ENCODE data around the gene CNTN4.

Gene CNTN4

DNA sequence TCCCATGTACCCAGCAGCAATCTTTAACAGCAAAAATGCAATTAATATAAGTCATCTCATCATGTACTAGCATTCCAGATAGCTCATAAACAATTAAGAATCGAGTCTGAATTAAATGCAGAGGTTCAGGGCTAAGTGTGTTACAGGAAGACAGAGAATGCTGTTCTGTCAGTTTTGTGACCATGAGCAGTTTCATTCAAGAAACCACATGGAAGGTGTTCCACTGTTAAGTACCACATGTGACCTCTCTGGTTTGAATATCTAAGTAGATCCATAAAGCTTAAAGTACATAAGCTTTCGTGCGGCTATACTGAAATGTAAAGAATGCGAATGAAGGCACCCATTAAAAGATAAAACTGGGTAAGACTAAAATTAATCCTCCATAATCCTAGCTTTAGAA, 739.2 kb downstream of the CNTN4 start:
- Histone ChIP-seq H3K27ac (ENCODE audit: low read depth, low read length, poor library complexity, severe bottlenecking) (no peak overlapping the region), H3K27me3 (ENCODE audit: insufficient read depth, low read length) (no peaks in the 10 kb centered on the region), H3F3A (ENCODE audit: insufficient read depth, low read length) (no peaks in the 10 kb centered on the region), H4K20me1 (ENCODE audit: insufficient read depth, low read length) (no peaks in the 10 kb centered on the region), H3K9me2 (ENCODE audit: low read depth, low read length) (no peaks in the 10 kb centered on the region), H2AFZ (ENCODE audit: low read length) (no peak overlapping the region), H3K36me3 (ENCODE audit: insufficient read depth, low read length) (no peaks in the 10 kb centered on the region), H3K9ac (ENCODE audit: low read length) (no peak overlapping the region), H3K4me1 (ENCODE audit: insufficient read depth, low read length, severe bottlenecking) (no peaks in the 10 kb centered on the region), H3K9me3 (ENCODE audit: low read length) (no peaks in the 10 kb centered on the region), H3K79me2 (ENCODE audit: insufficient read depth, low read length) (no peaks in the 10 kb centered on the region), H3K4me2 (ENCODE audit: low read length) (no peak overlapping the region), H3K4me3 (ENCODE audit: low read depth, low read length, poor library complexity, severe bottlenecking) (no peak overlapping the region)
- TF ChIP-seq EZH2 (IDR thresholded peaks at IDR 0.05; ENCODE audit: borderline replicate concordance, low read length), result no peak
- TF ChIP-seq, protein P1, sequence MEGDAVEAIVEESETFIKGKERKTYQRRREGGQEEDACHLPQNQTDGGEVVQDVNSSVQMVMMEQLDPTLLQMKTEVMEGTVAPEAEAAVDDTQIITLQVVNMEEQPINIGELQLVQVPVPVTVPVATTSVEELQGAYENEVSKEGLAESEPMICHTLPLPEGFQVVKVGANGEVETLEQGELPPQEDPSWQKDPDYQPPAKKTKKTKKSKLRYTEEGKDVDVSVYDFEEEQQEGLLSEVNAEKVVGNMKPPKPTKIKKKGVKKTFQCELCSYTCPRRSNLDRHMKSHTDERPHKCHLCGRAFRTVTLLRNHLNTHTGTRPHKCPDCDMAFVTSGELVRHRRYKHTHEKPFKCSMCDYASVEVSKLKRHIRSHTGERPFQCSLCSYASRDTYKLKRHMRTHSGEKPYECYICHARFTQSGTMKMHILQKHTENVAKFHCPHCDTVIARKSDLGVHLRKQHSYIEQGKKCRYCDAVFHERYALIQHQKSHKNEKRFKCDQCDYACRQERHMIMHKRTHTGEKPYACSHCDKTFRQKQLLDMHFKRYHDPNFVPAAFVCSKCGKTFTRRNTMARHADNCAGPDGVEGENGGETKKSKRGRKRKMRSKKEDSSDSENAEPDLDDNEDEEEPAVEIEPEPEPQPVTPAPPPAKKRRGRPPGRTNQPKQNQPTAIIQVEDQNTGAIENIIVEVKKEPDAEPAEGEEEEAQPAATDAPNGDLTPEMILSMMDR (IDR thresholded peaks at IDR 0.05; ENCODE audit: low read length), result no peak

DNA sequence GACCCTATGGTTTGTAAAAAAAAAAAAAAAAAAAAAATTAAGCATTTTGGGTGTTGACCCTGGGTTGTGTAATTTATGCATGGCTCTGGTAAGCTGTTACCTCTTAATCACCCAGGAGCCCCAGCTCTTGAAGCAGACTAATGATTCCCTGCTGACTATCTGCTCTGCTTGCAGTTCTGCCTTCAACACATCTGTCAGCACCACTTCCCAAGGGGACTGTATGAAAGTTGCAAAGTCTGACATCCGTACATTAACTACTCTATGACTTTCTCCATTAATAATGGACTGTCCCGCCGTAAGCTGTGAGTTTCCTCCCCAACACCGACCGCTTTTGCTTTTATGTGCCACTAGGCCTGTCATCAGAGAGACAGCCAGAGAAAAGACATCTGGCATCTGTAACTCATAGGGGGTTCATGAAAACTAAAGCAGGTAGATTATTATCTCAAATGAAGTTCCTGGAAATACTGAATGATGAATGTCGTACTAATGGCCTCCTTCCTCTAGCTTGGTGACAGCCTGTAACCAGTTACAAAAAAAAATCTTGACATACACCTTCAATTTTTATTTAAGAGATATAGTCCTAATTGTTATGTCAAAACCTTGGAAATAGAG, 740.0 kb downstream of the CNTN4 start:
- Histone ChIP-seq H3K27ac (ENCODE audit: low read depth, low read length, poor library complexity, severe bottlenecking) (no peak overlapping the region), H4K20me1 (ENCODE audit: insufficient read depth, low read length) (no peaks in the 10 kb centered on the region), H3K27me3 (ENCODE audit: insufficient read depth, low read length) (no peaks in the 10 kb centered on the region), H2AFZ (ENCODE audit: low read length) (no peak overlapping the region), H3K9me3 (ENCODE audit: low read length) (no peaks in the 10 kb centered on the region), H3K9me2 (ENCODE audit: low read depth, low read length) (no peaks in the 10 kb centered on the region), H3K4me1 (ENCODE audit: insufficient read depth, low read length, severe bottlenecking) (no peaks in the 10 kb centered on the region), H3K36me3 (ENCODE audit: insufficient read depth, low read length) (no peaks in the 10 kb centered on the region), H3F3A (ENCODE audit: insufficient read depth, low read length) (no peaks in the 10 kb centered on the region), H3K79me2 (ENCODE audit: insufficient read depth, low read length) (no peaks in the 10 kb centered on the region), H3K9ac (ENCODE audit: low read length) (no peak overlapping the region), H3K4me3 (ENCODE audit: low read depth, low read length, poor library complexity, severe bottlenecking) (no peak overlapping the region), H3K4me2 (ENCODE audit: low read length) (no peak overlapping the region)
- TF ChIP-seq EZH2 (IDR thresholded peaks at IDR 0.05; ENCODE audit: borderline replicate concordance, low read length), result no peak
- TF ChIP-seq, protein P1 (IDR thresholded peaks at IDR 0.05; ENCODE audit: low read length), result no peak

DNA sequence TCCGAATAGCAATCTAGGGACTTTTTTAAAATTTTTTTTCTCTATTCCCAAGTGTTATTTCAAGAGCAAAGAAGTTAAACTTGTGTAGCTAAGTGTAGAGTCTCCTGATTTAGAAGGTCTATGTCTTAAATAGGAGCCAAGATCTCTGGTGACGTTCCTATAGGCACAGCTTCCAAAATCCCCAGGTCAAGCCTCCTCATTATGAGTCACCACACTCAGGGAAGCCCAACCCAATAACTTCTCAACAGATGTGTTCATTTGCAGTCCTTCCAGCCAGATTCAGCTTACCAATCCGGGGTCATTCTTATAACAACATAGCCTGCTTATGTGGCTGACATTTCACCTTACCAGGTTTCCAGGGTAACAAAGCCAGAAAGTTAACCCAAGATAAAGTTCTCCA, 741.2 kb downstream of the CNTN4 start:
- H3K9me2 ChIP-seq (ENCODE audit: low read depth, low read length), result no peaks in the 10 kb centered on the region
- no peaks in the 10 kb centered on the region for H3K27me3 ChIP-seq (ENCODE audit: insufficient read depth, low read length)
- no peak overlapping the region for H3K27ac ChIP-seq (ENCODE audit: low read depth, low read length, poor library complexity, severe bottlenecking)
- H3K4me3 ChIP-seq (ENCODE audit: low read depth, low read length, poor library complexity, severe bottlenecking), result no peak overlapping the region
- H3K9me3 ChIP-seq (ENCODE audit: low read length), result no peaks in the 10 kb centered on the region
- no peaks in the 10 kb centered on the region for H4K20me1 ChIP-seq (ENCODE audit: insufficient read depth, low read length)
- H3K9ac ChIP-seq (ENCODE audit: low read length), result no peak overlapping the region
- TF ChIP-seq EZH2 (IDR thresholded peaks at IDR 0.05; ENCODE audit: borderline replicate concordance, low read length), result no peak
- TF ChIP-seq, protein P1 (IDR thresholded peaks at IDR 0.05; ENCODE audit: low read length), result no peak
- H3K4me1 ChIP-seq (ENCODE audit: insufficient read depth, low read length, severe bottlenecking), result no peaks in the 10 kb centered on the region
- no peaks in the 10 kb centered on the region for H3F3A ChIP-seq (ENCODE audit: insufficient read depth, low read length)
- H3K4me2 ChIP-seq (ENCODE audit: low read length), result no peak overlapping the region
- no peak overlapping the region for H2AFZ ChIP-seq (ENCODE audit: low read length)
- H3K36me3 ChIP-seq (ENCODE audit: insufficient read depth, low read length), result no peaks in the 10 kb centered on the region
- no peaks in the 10 kb centered on the region for H3K79me2 ChIP-seq (ENCODE audit: insufficient read depth, low read length)
